HG03378 (cell line): Measurements from ENCODE around the gene TNRC18.
"Not testable (repeated sequence)": the region's sequence is repeated elsewhere in the genome, so short reads cannot be mapped to it uniquely, and the experiment has no call there.

Experiments
- ATAC-seq: cut with Tn5 transposase; IDR thresholded peaks from one replicate; pipeline ENCODE4 v1.9.1; 2021; ENCODE audit warnings: mild to moderate bottlenecking, moderate library complexity; ENCODE audit not compliant: unreplicated experiment

TNRC18 gene

GRCh38 chr7:5295039-5296014, 128.3 kb downstream of the TNRC18 start:
- no peak for ATAC-seq

- no peak for ATAC-seq
These were observed 129.3 kb downstream of the TNRC18 start for GRCh38 chr7:5294169-5294987.

- not testable (repeated sequence) for ATAC-seq
These were observed 131.8 kb downstream of the TNRC18 start for GRCh38 chr7:5291711-5292335.

- no peak for ATAC-seq
These were observed 132.3 kb downstream of the TNRC18 start for GRCh38 chr7:5291301-5291700.

- ATAC-seq = no peak
These were observed 134.3 kb downstream of the TNRC18 start for GRCh38 chr7:5289355-5289754.

- ATAC-seq = not testable (repeated sequence)
These were observed 135.1 kb downstream of the TNRC18 start for GRCh38 chr7:5288560-5288959.

GRCh38 chr7:5287802-5288201, 135.8 kb downstream of the TNRC18 start:
- no peak for ATAC-seq

GRCh38 chr7:5287373-5287772, 136.3 kb downstream of the TNRC18 start:
- ATAC-seq = not testable (repeated sequence)

- no peak for ATAC-seq
These were observed 136.7 kb downstream of the TNRC18 start for GRCh38 chr7:5286933-5287332.

GRCh38 chr7:5284304-5285281, 139.0 kb downstream of the TNRC18 start:
- no peak for ATAC-seq

- no peak for ATAC-seq
These were observed 140.0 kb downstream of the TNRC18 start for GRCh38 chr7:5283421-5284303.

GRCh38 chr7:5282543-5283316, 140.9 kb downstream of the TNRC18 start, which contains the start of gene SLC29A4:
Gene SLC29A4, plus strand, starts transcription at chr7:5282943. Its CDS starts 4,874 bp downstream, at chr7:5287817.
- no peak for ATAC-seq

GRCh38 chr7:5281598-5282500, 141.8 kb downstream of the TNRC18 start:
- ATAC-seq = not testable (repeated sequence)

GRCh38 chr7:5279734-5280133, 143.9 kb downstream of the TNRC18 start:
- no peak for ATAC-seq

GRCh38 chr7:5278766-5279165, 144.9 kb downstream of the TNRC18 start:
- no peak for ATAC-seq

GRCh38 chr7:5276611-5277010, 147.0 kb downstream of the TNRC18 start:
- ATAC-seq = no peak

GRCh38 chr7:5276123-5276522, 147.5 kb downstream of the TNRC18 start:
- ATAC-seq = not testable (repeated sequence)
